Memory B cell (primary cell): ENCODE data around the gene PRKRA.

Experiments used
- ATAC-seq: fragments of 150-1000 bp; cut with Tn5 transposase; 2 replicates; pipeline ENCODE4 v1.10.0; 2021; ENCODE audit warnings: low read depth, mild to moderate bottlenecking, moderate library complexity
- DNase-seq, 2 donors: peaks; one replicate each; pipeline ENCODE4 v3.0.0; 2022; ENCODE audit warnings: low spot score in 2 of 2
- H3K27ac Mint-ChIP-seq: one replicate; pipeline ENCODE4 v1.8.0; 2022; ENCODE audit warnings: mild to moderate bottlenecking, moderate library complexity, mixed read lengths
- H3K27me3 Mint-ChIP-seq: one replicate; pipeline ENCODE4 v1.8.0; 2022; ENCODE audit warnings: mixed read lengths
- H3K36me3 Mint-ChIP-seq: one replicate; pipeline ENCODE4 v1.8.0; 2022; ENCODE audit warnings: mild to moderate bottlenecking, mixed read lengths
- H3K4me1 Mint-ChIP-seq: one replicate; pipeline ENCODE4 v1.8.0; 2022; ENCODE audit warnings: mixed read lengths
- H3K4me3 Mint-ChIP-seq: one replicate; pipeline ENCODE4 v1.8.0; 2022; ENCODE audit warnings: mild to moderate bottlenecking, moderate library complexity, mixed read lengths
- H3K9me3 Mint-ChIP-seq: one replicate; pipeline ENCODE4 v1.8.0; 2022; ENCODE audit warnings: mixed read lengths

The PRKRA gene

GRCh38 chr2:178391701-178392100 lies 59.3 kb downstream of the PRKRA start:
- Mint-ChIP-seq H3K4me1 (no peaks in the 10 kb centered on the region), H3K36me3 (no peaks in the 10 kb centered on the region), H3K27ac (no peak overlapping the region), H3K9me3 (no peaks in the 10 kb centered on the region), H3K27me3 (peaks cover 5% of the 10 kb centered on the region), H3K4me3 (no peak overlapping the region)
- ATAC-seq (no peak), DNase-seq (no peak)

- Mint-ChIP-seq H3K27me3 (peaks cover 5% of the 10 kb centered on the region), H3K36me3 (no peaks in the 10 kb centered on the region), H3K4me3 (no peak overlapping the region), H3K4me1 (no peaks in the 10 kb centered on the region), H3K27ac (no peak overlapping the region), H3K9me3 (no peaks in the 10 kb centered on the region)
- ATAC-seq (no peak), DNase-seq (no peak)
Measured at GRCh38 chr2:178388287-178388686, 62.7 kb downstream of the PRKRA start.

GRCh38 chr2:178386986-178387597 lies 63.9 kb downstream of the PRKRA start:
- ATAC-seq (no peak), DNase-seq (no peak)
- Mint-ChIP-seq H3K27me3 (peaks cover 5% of the 10 kb centered on the region), H3K4me1 (no peaks in the 10 kb centered on the region), H3K4me3 (no peak overlapping the region), H3K9me3 (no peaks in the 10 kb centered on the region), H3K27ac (no peak overlapping the region), H3K36me3 (no peaks in the 10 kb centered on the region)

GRCh38 chr2:178385595-178386148 lies 65.3 kb downstream of the PRKRA start:
- ATAC-seq (no peak), DNase-seq (no peak)
- H3K4me3 Mint-ChIP-seq = no peak overlapping the region
- no peak overlapping the region for H3K27ac Mint-ChIP-seq
- H3K9me3 Mint-ChIP-seq = no peaks in the 10 kb centered on the region
- peaks cover 7% of the 10 kb centered on the region for H3K27me3 Mint-ChIP-seq
- no peaks in the 10 kb centered on the region for H3K36me3 Mint-ChIP-seq
- H3K4me1 Mint-ChIP-seq = no peaks in the 10 kb centered on the region

- Mint-ChIP-seq H3K4me3 (no peak overlapping the region), H3K27ac (no peak overlapping the region), H3K4me1 (no peaks in the 10 kb centered on the region), H3K36me3 (no peaks in the 10 kb centered on the region), H3K9me3 (no peaks in the 10 kb centered on the region), H3K27me3 (peaks cover 9% of the 10 kb centered on the region)
- ATAC-seq (no peak), DNase-seq (no peak)
Measured at GRCh38 chr2:178383718-178384117, 67.3 kb downstream of the PRKRA start.
